Ammon's horn (tissue), 1 donor: Measurements from ENCODE around the gene CHCHD3.
"Not testable (repeated sequence)": the region's sequence is repeated elsewhere in the genome, so short reads cannot be mapped to it uniquely, and the experiment has no call there.

Source experiments
- DNase-seq: peaks from one replicate; pipeline ENCODE4 v3.0.0-alpha.2; 2016; ENCODE audit warnings: low spot score

CHCHD3 gene

GRCh38 chr7:133044722-133045473, 37.0 kb downstream of the CHCHD3 start:
- DNase-seq: no peak

GRCh38 chr7:133040674-133041073, 41.2 kb downstream of the CHCHD3 start:
- DNase-seq: no peak

DNA sequence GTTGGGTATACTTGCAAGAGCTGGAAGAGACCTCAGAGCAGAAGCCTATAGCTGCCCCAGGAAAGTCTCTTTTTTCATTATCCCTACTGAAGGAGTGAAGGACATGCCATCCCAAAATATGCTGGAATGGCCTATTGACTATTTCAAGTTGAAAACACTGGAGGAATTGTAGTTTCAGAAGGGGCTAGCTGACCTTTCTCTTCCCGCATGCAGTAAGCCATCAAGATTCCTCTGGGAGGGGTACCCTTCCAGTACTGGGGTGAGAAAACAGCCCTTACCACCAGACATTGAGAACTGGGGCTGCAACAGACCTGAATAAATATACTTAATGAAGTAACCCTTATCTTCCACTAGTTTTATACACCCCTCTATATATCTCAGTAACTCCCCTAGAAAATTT, 41.7 kb downstream of the CHCHD3 start:
- DNase-seq: no peak

DNA sequence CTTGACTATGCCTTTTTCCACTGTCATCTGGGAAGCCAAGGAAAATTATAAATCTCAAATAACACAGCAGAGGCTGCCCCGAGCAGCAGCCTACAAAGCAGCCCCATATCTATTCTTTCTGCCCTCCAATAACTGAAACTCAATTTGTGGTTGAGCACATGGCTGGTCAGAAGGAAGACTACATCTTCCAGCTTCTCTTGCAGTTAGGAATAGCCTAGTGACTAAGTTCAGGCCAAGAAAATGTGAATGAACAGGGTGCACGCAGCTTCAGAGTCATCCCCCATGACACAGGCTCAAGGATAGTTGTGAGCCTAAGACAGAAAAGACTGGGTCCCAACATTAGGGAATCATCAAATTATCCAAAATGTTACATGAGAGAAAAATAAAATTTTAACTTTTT, 42.3 kb downstream of the CHCHD3 start:
- DNase-seq: no peak

DNA sequence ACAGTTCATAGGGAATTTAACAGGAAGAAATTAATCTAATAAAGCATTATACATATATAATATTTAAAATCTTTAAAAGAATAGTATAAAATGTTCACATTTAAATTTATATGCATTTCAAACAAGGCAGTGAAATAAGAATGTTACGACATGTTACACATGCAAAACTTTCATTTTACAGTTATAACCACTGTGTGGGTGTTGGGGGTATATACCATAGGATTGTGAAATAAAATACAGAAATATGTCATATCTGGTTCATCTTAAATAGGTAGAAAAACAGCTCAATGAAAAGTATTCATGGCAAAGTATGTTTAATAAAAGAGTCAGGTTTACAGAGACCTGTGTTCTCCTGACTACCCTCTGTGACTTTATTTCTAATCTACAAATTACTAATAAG, 45.6 kb downstream of the CHCHD3 start:
- DNase-seq: no peak

- not testable (repeated sequence) for DNase-seq
Observed at GRCh38 chr7:133035240-133035639, 46.6 kb downstream of the CHCHD3 start.

DNA sequence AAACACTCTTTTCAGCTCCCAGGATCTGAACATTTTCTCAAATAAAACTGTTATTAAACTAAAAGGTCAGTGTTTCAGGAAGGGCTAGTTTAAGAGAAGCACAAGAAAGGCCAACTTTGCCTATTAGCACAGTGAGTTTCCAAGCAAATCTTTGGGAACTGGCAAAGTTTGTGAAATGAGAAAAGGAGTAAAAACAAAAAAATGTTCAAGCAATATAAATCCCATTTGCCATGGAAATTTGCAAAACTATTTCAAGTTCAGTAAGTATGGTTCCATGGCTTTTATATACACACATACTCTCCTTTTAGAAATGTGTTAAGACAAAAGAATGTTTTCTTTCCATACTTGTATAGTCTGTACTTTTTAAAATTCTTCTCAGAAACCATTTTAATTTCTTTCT, 51.5 kb downstream of the CHCHD3 start:
- DNase-seq: no peak

DNA sequence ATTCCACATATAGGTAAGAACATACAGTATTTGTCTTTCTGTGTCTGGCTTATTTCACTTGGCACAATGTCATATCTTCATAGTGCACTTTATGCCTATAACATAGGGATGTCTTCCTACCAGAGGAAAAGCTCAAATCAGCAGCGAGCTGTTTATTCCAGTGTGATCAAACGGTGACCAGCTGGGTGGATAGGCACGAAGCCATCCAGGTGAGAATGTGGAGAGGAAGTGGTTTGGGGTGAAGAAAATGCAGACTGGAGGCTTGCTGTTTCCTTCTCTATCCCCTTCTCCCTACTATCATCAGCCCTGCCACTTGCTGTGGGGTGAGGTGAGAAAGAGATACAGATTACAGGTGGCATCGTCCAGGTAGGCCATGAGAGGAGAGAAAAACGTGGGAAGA, 52.4 kb downstream of the CHCHD3 start:
- no peak for DNase-seq

DNA sequence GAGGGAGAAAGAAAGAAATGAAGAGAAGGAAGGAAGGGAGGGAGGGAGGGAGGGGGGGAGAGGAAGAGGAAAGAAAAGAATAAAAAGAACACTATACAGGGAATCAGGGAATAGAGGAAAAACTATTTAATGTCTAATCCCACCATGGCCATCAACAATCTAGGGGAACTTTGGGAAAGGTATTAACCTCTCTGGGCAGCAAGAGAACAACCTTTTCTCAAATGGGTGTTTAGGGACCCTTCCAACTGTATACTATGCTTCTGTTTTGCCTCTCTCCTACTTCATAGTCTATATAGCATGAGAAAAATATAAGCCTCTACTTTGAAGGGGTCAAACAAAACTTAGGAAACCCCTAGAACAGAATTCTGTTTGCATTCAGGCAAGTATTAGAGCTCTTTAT, 54.5 kb downstream of the CHCHD3 start:
- no peak for DNase-seq

DNA sequence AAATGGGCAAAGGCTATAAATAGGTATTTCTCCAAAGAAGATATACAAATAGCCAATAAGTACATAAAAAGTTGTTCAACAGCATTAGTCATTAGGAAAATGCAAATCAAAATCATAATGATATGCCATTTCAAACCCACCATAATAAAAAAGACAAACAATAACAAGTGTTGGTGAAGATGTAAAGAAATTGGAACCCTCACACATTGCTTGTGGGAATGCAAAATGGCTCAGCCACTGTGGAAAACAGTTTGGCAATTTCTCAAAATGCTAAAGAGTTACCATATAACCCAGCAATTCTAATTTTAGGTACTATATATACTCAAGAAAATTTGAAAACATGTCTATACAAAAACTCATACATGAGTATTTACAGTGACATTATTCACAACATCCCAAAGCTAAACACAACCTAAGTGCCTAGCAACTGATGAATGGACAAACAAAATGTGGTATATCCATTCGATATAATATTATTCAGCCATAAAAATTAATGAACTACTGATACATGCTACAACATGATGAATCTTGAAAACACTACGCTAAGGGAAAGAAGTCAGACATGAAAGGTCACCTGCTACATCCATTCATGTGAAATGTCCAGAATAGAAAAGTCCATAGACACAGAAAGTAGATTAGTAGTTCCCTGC, 55.6 kb downstream of the CHCHD3 start:
- no peak for DNase-seq

DNA sequence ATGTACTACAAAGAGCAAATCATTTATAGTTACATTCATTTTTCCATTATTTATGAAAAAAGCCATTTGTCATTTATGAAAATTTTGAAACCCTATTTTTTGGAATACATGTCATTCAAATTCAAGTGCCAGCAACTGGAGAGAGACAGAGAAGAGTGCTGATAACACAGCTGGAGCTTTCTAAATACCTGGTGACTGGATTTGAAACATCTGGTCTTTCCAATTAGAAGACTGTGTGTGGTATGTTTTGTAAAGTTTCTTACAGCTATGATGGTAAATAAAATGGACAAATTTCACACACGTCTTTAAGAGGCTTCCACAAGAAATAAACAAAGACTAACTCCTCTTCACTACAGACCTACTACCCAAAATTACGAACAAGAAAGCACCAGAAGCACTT, 56.8 kb downstream of the CHCHD3 start:
- DNase-seq: no peak

DNA sequence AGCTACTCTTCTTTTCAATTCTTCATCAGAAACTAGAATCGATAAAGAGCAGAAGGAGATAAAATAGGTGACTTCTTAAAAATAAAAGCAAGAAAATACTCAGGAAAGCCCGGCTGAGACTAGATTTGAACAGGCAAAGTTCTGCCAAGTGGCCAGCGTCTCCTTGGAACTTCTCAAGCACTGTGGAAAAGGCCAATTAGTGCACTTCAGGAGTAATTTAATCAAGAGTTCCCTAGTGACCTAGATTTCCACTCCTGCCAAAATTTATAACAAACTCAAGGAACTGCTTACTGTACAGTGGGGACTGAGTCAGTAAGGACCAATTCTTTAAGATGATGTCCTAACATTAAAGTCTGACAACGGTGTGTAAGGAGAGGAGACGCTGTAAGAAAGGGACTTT, 57.3 kb downstream of the CHCHD3 start:
- DNase-seq: no peak

GRCh38 chr7:133023370-133024071, 58.4 kb downstream of the CHCHD3 start:
- no peak for DNase-seq

DNA sequence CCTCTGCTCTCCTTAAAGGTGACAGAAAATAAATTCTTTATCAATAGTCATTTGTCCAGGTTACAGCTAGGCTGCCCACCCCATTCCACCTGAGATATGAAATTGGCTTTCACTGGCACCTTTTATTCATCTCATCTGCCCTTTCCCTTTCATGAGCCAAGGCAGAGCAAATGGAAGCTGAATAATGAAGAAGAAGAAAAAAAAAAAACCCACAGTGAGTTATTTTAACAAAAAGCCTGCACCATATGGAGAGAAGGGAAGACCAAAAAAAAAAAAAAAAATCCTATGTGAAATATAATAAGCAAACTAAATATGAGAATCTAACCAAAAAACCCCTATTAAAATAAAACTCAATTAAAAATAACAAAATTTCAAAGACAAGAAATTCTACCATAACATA, 59.2 kb downstream of the CHCHD3 start:
- DNase-seq: no peak

DNA sequence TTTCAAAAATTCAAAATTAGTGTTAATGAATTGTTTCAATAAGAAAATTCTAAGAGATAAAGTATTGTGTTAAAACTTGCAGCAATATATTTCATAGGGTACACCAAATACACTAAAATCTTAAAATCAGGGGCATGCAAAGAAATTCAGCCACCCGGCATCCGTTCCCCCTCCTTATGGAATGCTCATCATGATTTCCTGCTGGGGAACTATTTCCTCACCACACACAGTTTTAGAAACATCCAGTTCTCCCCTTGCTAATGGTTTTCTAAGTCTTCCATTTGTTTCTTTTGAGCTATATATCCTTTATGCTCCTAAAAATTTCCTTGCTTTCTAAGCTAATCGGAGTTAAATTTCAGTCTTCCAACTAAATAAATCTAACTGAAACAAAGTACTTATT, 60.7 kb downstream of the CHCHD3 start:
- no peak for DNase-seq

GRCh38 chr7:133020496-133020895, 61.4 kb downstream of the CHCHD3 start:
- no peak for DNase-seq

DNA sequence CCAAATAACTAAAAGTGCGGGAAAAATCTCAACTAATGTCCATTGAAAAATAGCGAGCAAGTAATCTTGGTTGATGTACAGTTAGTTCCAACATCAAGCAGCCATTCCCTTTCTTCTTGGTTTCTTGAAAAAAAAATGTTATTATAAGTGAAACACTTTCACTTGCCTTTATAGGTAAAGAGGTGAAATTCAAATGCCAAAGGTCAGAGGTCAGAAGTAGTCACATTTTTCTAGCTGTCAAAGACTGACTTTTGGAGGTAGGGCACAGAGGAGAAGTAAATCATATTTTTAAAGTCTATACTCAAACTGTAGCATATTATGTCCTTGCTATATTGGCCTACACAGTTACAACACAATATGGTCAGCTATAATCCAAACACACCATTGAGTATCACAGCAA, 62.3 kb downstream of the CHCHD3 start:
- no peak for DNase-seq

DNA sequence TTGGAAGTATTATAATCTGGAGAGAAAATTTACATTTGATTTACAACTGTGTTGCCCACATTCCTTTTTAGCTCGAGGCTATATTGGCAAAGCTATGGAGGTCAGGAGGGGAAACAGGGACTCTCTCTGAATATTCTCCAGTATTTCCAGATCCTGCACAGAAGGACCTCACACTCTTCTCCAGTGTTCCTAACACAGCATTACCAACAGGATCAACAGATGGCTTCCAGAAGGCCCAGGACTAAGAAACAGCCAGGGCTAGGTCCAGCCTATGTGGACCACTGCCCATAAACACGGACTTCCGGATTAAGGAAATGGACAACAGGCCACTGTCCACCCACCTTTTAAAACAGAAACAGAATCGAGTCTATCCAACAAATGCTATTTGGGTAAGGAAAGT, 65.3 kb downstream of the CHCHD3 start:
- no peak for DNase-seq

- DNase-seq: no peak
Observed at GRCh38 chr7:133015888-133016287, 66.0 kb downstream of the CHCHD3 start.

DNA sequence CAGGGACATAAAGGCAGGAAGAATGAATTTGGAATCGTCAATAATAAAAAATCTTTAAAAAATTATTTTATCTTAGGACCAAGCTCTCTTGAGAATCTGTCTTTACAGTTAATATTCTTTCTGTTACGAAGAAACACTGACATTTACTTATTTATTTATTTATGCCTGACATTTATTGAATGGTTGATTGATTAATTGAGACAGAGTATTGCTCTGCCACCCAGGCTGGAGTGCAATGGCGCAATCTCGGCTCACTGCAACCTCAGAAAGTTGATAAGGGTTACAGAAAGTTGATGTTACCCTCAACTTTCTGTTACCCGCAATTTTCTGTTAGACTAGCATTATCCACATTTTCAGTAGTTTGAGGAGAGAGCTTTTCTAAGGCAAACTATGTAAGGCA, 70.1 kb downstream of the CHCHD3 start:
- no peak for DNase-seq

DNA sequence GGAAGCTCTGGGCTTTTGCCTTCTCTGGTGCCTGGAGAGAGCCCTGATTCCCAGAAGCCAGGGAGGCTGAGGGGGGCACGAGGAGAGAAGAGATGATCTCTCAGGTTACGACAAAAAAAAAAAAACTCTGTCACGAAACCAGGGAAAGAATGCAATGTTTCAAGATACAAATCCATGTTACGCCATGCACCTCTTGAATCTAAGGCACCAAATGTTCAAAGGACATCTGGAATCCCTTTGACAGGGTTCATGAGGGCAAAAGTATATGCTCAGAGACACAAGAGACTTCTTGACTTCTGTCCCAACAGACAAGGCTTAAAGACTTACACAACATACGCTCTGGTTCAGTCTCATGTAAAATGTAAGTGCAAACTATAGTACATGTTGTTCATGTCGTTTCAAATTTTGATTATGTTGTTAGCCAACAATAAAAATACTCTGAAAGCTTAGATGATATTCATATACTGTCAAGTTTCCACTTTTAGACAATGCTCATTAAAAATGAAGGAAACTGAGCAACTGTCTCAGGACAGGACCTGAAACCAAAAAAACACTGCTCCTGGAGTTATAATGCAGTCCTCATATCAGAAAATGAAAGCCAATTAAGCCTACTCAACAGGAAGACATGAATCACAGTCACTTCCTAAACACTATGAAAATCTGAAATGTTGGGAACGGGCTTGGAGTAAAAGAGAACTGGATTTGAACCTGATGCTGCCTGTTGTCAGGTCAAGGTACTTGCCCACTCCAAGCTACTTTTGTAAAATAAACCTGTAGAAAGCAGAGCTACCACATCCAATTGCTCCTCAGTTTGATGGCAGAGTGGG, 72.3 kb downstream of the CHCHD3 start:
- DNase-seq: no peak

GRCh38 chr7:133007961-133008360, 73.9 kb downstream of the CHCHD3 start:
- no peak for DNase-seq
